GM18499 (cell line): ENCODE measurements around the gene RASL12.
"Not testable (repeated sequence)": the region's sequence is repeated elsewhere in the genome, so short reads cannot be mapped to it uniquely, and the experiment has no call there.

Experiments used
- ATAC-seq: cut with Tn5 transposase; IDR thresholded peaks from one replicate; pipeline ENCODE4 v1.9.1; 2021; ENCODE audit warnings: moderate number of reproducible peaks; ENCODE audit not compliant: insufficient read depth, unreplicated experiment

The RASL12 gene

DNA sequence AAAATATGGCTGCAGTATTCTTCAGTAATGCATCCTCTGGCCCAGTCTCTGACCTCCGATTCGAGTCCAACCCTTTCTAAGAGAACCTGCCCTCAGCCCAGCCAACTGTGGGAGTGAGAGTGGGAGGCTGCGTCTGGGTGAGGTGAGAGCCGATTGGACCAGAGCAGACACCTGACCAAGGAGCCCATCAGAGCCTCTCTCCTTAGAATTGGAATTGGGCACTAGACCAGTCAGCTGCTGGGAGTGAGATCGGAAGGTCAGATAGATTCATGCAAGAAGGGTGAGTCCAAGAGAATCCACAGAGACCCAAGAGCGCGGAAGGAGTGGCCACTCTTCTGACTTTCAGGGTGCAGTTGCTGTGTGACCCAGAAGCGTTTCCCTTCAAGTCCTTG, 10.2 kb downstream of the RASL12 start:
- ATAC-seq = no peak

DNA sequence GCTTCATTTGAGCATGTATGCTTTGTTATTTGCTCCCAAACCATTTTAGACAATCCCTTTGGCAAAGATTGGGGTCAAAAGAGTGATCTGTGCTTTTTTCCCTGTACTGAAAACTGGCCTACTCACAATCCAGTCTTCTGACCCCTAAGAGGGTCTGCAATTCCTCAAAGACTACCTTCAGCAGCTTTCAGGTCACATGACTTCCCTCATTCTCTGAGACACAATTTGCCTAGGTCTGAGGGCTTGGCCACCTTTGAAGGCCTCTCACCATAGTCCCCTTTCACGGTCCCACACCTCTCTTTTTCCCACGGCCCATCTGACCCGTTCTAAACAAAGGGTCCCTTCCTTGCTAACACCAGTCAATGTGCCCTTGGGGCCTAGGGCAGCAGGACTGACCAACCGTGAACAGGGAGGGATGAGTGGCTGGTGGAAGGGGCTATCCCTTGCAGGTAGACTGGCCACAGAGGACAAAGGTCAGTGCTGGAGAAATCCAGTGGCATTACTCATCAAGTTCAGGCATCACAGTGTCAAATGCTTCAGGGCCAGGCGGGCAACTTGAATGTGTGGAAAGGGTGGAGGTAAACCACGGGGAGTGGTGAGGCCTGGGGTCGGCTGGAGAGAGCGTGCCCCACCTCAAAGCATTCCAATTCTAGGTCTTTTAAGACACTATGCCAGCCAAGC, 10.8 kb downstream of the RASL12 start:
- ATAC-seq = no peak

DNA sequence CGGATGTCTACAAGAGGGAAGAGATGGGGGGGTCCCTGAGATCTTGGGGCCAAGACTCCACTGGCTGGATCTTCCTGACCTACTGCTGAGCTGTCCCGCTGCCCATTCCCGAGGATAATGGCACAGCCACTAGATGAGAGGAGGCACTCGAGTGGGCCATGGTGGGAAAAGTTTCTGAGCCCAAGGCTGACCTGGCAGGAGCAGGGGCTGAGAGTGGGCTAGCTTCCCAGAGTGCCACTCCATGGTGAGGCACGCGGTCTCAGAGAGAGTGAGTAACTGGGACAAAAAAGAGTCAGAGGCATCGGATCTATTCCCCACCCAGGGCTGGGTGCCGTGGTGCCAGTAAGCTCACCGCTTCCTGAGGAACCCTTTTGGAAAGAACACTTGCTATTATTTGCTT, 11.7 kb downstream of the RASL12 start:
- no peak for ATAC-seq

DNA sequence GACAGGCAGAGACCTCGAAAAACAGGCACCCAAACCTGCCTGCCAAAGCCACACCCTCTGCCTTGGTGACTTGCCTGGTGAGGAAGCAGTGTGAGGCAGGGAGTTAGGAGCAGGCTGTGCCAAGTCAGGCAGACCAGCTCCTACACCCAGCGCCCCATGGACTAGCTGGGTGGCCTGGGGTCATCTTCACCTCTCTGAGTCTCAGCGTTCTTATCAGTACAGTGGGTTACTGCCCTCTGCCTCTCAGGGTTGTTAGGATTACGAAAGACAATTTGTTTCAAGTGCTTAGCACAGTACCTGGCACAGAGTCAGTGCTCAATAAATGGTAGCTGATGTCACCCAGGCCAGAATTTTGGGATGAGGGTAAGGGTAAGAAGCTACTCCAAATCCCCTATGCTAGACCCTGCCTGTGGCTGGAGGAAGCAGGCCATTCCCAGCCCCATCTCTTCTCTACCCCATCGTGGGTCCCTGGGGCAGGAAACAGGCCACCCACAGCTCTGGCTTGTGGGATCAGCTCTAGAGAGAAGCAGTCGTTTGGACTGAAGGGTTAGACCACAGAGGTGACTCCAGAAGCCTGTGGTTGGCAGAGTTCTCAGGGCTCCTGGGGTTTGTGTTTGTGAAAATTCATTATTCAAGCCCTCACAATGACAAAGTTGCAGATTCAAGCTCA, 12.5 kb downstream of the RASL12 start:
- ATAC-seq = no peak

DNA sequence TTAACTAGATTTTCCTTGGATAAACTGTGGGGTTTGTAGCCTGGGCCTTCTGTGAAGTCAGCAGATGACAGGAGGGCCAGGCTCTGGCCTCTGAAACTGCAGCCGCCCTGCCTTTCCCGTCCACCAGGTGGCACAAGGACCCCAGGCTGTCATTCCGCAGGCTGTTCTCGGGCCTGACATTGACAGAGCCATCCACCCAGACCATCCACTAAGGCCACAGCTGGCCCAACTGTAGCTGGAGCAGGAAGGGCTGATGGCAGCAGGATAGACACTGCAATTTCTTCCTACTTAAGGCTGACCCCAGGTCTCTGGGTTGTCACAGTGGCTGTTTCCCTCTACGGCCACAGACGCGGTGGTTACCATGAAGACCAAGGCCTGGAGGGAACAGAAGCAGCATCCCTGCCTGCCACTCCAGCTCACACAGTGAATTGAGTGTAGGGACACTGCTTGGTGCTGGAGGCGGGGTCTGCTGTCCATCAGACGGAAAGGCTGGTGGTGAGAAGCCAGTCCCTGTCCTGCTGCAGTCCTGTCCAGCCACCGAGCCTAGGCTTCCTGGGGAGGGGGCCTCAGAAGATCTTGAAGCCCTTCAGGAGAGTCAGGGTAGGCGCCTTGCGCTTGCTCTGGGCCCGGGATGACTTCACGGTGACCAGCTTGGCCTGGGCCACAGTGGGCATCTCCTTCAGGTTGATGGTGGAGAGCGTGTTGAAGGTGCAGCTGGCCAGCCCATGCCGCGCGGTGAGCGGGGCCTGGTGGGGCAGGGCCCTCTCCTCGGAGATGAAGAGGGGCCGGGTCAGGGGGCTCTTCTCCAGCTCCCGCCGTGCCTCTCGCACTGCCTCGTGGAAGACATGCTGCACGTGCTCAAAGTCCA, 13.2 kb downstream of the RASL12 start:
- no peak for ATAC-seq

DNA sequence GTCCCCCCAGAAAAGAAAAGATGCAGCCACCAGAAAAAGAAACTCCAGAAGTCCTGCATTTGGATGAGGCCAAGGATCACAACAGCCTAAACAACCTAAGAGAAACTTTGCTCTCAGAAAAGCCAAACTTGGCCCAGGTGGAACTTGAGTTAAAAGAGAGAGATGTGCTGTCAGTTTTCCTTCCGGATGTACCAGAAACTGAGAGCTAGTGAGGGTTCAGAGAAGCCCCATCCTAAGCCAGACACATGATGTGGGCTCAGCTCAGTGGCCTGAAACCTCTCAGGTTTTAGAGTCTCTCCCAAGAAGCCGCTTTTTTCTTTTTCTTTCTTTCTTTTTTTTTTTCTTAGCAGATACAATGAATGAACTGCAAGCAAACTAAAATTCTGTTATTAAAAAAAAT, 14.8 kb downstream of the RASL12 start:
- no peak for ATAC-seq

DNA sequence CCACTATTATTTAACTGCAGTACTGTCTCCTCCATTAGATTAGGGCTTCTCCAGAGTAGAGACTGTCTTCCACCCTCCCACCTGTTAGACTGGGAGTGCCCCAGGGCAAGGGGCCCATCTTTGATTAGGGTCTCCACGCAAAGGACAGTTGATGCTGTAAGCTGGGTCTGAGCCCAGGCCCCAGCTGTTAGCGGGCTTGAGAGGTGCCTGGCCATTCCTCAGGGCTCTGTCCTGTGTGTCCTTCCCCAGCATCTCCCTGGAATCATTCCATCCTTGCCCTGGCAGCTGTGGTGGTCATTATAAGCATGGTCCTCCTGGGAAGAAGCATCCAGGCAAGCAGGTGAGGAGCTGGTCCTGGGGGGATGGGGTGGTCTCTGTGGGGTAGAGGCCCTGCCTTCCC, 16.5 kb downstream of the RASL12 start:
- no peak for ATAC-seq

DNA sequence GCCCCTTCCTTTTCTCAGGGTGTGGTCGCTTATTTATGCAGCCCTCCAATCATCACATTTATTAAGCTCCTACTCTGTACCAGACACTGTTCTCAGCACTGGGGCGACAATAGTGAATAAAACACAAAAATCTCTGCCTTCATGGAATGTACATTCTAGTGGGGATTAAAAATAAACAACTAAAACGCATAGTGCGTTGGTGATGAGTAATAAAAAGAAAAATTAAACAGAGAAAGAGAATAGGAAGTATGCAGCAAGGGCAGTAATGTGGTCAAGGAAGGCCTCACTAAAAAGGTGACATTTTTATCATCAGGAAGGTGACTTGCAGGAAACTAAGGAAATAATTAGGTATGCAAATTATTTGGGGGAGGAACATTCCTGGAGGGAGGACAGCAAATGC, 17.5 kb downstream of the RASL12 start:
- no peak for ATAC-seq

DNA sequence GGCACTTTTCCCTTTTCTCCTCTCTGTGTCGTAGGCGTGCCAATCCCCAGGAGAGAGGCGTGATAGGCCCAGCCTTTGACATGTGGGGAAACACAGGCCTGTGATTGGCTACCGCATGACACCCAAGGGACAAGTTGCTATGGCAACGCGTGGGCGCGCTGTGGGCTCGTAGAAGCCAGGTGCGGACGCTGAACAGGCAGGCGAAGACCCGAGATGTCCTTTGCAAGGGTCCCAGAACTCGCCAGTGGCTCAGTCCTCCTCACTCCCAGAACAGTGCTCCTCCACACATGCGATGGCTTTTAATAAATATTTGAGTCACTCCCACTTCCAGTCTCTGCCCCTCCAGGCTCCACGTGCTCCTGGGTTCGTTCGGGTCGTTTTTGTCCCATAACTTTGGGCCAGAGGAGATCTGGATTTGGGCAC, 18.4 kb downstream of the RASL12 start:
- no peak for ATAC-seq

DNA sequence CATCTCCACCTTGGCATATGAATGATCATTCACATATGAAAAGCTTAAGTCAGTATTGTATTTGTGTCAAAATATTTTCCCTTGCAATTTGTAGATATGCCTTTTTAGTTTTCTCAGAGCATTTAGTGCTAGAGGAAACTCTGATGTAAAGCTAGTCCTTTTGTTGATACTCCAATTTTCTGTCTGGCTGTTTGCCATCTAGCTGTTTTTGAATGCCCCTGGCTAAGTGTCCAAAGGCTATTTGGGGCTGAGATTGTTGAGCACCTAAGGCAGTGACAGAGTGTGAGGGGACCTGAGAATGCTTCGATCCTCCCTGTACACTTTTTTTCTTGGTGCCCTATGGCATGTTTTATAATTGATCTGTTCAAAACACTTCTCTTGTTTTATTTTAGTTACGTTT, 19.6 kb downstream of the RASL12 start:
- ATAC-seq = no peak

DNA sequence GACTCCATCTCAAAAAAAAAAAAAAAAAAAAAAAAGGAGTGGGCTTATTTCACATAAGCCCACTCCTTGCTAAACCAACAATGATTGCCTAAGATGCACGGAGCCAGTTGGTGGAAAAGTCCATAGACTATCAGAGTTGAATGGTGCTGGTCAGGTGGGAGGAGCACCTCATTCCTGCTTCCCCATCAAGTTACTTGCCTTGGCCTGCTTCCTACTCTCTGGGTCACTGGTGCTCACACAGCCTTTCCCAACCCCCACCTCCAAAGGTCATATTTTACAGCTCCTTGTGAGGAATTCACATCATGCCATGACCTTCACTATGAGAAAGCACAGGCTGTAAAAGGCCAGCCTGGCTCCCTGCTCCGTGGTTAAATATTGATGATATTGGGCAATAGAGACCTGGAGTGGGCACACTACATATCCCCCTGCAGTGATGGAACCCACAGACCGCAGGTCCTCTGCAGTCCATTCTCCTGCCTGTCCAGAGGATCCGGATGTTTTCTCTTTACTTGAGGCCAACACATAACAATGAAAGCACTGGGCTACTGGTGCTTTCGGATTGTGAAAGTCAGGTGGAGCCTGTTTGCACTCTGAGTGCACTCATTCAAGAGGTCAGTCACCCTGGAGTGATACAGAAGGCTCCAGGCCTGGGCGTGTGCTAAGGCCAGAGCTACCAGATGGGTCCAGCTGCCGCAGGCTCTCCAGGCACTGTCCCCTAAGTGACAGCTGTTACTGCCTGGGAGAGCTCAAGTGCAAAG, 22.9 kb downstream of the RASL12 start, which contains the start of gene SLC51B:
Gene SLC51B, plus strand, starts transcription at position 664 of the 758 bp plus-strand sequence. CDS start 4,618 bp downstream, outside the sequence.
- no peak for ATAC-seq

DNA sequence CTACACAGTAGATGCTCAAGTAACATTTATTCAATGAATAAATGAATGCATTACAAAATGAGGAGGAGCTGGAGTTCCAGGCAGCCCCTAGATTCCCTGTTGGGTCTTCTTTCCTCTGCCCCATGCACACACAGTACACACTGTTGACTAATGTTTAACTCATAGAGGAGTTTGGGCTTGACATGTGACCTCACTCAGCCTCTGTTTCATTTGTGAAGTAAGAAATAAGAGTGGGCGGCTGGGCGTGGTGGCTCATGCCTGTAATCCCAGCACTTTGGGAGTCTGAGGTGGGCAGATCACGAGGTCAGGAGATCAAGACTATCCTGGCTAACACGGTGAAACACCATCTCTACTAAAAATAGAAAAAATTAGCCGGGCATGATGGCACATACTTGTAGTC, 23.6 kb downstream of the RASL12 start:
- not testable (repeated sequence) for ATAC-seq

DNA sequence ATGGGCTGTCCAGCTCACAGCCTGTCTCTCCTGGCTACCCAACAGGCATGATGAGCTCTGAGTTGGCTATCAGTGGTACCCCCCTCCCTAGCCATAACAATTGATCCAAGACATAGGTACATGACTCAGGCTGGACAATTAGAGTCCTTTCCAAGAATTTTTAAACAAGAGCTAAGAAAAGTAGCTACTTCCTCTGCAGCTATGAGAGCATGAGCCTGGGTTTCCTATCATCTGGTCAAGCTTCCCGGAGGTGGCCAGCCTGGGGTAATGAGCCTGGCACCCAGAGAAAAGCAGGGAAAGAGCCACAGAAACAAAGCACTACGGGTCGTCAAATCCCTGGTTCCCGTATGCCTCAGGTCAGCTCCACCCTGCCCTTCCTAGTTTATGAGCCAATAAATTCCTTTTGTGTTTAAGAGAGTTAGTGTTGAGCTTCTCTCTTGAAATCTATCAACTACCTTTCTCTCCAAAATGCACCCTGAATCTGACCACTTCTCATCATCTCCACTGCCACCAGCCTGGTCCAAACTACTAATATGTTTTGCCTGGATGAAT, 24.9 kb downstream of the RASL12 start:
- ATAC-seq = no peak

DNA sequence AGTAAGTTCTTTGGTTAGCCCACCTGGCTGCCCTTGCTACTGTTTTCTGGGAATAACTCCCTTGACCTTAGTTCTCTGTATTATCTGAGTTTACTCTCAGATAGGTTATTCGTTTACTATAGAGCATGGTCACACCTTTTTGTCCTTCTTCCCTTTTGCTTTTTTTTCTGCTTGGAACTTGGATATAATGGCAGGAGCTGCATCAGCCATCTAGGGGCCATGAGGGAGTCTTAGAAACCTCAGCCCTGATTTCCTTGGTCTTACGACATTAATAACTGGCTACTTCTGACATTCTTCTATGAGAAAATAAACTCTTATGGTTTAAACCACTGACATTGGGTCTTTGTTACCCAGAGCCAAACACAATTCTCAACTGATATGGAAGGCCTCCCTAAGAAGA, 26.0 kb downstream of the RASL12 start:
- ATAC-seq = no peak

DNA sequence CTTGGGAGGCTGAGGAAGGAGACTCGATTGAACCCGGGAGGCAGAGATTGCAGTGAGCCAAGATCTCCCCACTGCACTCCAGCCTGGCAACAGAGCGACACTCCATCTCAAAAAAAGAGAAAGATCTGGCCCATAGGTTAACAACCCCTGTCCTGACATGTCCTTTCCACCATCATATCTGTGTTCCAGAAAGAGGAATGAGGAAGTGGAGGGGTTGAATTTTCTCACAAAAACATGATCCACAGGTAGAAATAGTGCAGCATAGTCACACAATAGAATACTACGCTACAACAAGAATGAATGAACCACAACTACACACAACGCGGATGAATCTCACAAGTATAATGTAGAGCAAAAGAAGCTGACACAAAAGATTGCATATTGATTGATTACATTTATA, 27.3 kb downstream of the RASL12 start:
- no peak for ATAC-seq

DNA sequence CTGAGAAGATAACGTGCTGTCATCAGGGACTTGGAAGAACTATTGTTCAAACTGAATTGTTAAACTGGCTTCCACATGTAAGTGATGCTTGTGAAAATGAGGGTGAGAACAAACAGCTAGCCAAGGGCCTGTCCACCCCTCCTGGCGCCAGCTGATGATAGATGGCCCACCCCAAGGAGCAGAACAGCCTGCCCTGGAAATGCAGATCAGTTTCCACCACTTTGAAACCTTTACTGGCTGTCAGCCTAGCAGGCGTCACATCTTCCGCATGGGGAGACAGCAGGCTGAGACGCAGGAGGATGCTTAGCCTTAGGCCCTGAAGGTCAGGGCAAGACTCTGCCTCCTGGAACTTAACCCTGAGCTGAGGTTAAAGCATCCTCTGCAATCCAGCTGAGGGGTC, 29.0 kb downstream of the RASL12 start:
- no peak for ATAC-seq

DNA sequence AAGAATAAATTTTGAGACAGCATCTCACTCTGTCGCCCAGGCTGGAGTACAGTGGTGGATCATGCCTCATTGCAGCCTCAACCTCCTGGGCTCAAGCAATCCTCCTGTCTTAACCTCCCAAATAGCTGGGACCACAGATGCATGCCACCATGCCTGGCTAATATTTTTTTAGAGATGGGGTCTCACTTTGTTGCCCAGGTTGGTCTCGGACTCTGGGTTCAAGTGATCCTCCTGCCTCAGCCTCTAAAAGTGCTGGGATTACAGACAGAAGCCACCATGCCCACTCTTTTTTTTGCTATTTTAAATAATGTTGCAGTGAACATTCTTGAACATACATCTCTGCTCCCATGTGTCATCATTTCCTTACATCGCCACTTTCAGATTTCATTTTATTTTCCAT, 29.4 kb downstream of the RASL12 start:
- no peak for ATAC-seq

DNA sequence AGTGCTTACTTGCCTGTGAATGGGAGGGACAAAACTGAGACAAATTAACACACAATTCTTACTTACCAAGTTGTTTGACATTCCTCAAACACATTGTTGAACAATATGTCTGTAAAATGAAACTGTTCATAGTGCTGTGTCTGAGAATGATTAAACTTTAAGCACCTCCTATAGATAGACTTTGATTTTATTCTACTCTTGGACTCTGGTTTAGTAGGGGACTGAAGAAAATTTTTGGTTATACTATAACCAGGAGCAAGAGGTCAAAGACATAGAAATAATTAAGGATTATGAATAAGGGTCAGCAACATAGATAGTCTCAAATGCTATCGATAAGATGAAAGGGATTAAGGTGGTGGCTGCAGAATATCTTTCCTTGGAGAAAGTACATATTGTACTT, 30.5 kb downstream of the RASL12 start:
- ATAC-seq = no peak

DNA sequence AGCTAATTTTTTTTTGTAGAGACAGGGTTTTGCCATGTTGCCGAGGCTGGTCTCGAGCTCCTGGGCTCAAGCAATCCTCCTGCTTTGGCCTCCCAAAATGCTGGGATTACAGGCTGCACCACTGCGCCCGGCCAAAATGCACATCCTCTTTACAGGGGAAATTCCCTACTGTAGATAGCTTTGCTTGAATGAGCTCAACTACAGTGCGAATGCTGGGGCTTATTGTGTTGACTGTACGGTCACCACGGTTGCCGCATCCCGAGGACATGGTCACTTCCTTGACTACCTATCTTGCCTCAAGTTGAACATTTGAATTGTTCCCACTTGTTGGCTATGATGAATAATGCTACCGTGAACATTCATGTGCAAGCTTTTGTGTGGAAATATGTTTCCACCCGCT, 33.1 kb downstream of the RASL12 start:
- no peak for ATAC-seq

DNA sequence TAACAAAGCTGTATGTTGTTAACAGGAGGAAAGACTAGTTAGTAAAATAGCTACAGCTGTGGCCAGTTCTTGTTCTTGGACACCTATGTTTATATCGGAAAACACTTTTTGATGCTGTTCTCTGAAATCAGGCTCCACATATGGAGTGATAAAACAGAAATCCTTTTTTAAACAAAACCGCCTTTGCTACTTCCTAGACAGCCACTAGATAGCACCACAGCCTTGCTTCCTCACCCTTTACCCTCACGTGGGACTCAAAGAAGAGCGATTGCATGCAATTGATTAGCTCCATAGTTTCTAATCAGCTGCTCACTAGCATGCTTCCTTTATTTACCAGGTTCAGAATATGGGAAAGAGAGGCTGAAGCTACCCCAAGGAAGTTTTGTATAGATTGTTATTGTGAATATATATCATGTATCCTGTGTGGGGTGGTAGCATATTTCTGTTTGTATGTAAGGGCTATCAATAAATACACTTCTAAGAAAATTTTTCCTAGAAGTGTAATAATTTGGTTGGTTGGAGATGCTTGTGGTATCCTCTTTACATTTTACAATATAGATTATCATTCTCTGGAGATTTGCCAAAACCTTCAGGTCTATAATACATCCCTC, 34.0 kb downstream of the RASL12 start:
- ATAC-seq = no peak
